GM19463 (cell line): ENCODE data around the gene PRR18.
"Not testable (repeated sequence)": the region's sequence is repeated elsewhere in the genome, so short reads cannot be mapped to it uniquely, and the experiment has no call there.

ENCODE experiments used
- ATAC-seq: cut with Tn5 transposase; IDR thresholded peaks from one replicate; pipeline ENCODE4 v1.9.1; 2021; ENCODE audit warnings: mild to moderate bottlenecking, moderate library complexity; ENCODE audit not compliant: unreplicated experiment

The PRR18 gene, protein sequence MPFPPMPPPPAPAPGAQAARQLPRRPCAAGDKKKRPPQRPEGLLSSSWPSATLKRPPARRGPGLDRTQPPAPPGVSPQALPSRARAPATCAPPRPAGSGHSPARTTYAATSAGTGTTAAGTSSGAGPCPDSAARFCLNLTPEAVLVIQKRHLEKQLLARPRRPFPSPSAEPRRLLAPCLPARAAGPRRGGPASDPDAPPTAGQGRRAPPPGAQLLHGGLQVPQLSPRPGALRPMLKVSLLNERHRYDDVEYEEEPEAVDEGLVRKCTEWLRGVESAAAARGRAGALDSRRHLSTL

GRCh38 chr6:166308033-166308768, at the start of gene PRR18:
Gene PRR18 (minus strand): TSS chr6:166308392. CDS start chr6:166308142, 250 bp downstream.
- ATAC-seq: peak; percentile 47

GRCh38 chr6:166355552-166355951, 47.4 kb upstream of the PRR18 start:
- ATAC-seq: no peak

DNA sequence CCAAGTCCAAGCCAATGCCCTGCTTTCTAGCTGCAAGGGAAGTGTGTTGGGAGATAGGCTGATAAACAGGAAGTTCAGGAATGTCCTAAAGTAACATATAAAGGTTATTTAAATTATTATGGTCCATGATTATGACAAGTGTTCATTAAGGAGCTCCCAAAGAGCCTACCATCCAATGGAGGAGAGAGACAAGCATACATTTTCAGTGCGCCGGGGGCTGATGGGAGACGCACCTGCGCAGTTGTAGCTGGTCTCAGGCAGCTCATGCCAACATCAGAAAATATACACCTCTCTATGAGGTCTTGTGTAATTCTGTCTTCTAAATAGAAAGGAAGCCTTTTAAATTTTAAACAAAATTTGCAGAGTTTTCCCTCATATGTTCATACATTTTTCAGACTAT, 46.8 kb upstream of the PRR18 start:
- ATAC-seq: no peak

DNA sequence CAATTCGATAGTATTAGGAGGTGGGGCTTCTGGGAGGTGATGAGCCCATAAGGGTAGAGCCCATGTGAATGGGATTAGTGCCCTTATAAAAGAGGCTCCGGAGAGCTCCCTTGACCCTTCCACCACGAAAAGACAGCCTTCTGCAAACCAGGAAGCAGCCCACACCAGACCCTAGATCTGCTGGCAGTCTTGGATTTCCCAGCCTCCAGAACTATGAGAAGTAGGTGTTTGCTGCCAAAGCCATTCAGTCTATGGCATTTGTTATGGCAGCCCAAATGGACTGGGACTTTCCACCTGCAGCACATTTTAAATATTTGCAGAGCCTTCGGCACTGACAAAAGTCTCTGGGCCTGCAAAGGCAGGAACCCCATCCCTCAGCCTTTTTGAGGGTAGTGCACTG, 46.0 kb upstream of the PRR18 start:
- no peak for ATAC-seq

- no peak for ATAC-seq
These were observed 45.3 kb upstream of the PRR18 start for GRCh38 chr6:166353507-166353906.

DNA sequence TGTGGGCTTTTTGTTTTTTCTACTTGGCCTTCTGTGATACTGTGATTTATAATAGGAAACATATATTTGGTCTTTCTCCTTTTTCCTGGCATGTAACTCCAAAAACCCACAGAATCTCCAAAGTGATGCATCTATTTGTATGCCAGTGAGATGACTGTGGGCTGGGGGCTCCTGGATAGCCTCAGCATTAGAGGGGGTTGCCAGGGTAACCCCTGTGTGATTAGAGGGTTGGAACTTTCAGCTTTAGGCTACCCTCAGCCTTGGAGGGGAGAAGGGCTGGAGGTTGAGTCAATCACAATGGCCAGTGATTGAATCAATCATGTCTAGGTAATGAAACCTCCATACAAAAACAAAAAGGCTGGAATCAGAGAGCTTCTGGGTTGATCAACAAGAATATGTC, 44.7 kb upstream of the PRR18 start:
- ATAC-seq: no peak

DNA sequence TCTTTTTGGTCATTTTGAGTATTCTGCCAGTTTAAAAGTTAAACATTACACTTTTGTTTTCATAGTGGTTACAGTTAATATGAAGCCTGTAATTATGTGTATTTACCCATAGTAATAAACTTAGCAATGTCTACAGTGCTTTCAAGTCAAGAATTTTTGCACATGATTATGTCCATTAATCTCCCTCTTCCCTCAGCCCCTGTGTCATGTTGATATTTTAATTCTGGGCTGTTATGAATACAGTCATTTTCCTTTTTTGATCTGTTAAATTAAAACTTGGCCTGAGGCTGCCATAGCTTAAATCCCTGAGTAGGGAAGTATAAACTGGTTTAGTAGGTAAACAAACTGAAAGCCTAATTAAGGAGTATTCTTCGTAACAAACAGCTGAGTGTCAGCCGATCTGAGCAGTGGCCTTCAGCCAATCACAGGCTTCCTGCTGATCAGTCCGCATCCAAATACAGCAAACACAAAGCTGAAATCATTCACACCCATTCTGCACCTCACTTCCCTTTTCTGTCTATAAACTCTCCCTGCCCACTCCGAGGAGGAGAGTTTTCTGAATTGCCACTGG, 43.6 kb upstream of the PRR18 start:
- ATAC-seq: peak; percentile 94

DNA sequence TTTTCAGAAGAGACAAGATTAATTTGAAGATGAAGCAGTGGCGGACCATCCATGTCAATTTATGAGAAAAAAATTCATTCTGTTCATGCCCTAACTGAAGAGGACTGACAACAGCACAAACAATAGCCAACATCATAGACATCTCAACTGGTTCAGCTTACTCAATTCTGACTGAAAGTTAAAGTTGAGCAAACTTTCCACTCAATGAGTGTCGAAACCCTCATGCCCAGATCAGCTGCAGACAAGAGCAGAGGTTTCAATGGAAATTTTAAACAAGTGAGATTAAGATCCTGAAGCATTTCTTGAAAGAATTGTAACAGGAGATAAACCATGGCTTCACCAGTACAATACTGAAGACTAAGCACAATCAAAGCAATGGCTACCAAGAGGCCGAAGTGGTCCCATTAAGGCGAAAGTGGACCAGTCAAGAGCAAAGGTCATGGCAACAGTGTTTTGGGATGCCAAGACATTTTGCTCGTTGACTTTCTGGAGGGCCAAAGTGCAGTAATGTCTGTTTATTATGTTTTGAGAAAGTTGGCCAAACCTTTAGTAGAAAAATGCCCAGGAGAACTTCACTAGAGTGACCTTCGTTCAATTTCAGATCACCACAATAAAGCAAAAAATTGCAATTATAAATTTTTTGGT, 40.2 kb upstream of the PRR18 start:
- no peak for ATAC-seq

- no peak for ATAC-seq
These were observed 38.8 kb upstream of the PRR18 start for GRCh38 chr6:166346965-166347364.

DNA sequence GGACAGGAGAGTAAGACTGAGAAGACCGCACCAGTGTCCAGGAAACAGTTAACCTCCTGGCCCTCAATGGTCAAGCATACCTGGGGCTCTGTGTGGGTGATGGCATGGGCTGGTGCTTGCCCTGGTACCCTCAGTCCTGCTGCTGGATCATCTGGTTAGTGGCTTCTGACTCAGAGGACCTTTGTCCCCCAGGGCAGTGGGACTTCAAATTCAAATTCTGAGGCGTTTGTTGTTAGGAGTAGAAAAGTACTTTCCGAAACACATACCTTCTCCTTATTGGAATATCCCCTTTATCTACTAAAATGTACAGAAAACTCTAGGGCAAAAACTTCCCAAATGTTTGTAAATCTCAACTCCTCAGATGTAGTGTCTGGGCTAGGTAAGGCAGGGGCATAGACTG, 38.3 kb upstream of the PRR18 start:
- ATAC-seq: no peak

- not testable (repeated sequence) for ATAC-seq
These were observed 37.5 kb upstream of the PRR18 start for GRCh38 chr6:166345672-166346071.

DNA sequence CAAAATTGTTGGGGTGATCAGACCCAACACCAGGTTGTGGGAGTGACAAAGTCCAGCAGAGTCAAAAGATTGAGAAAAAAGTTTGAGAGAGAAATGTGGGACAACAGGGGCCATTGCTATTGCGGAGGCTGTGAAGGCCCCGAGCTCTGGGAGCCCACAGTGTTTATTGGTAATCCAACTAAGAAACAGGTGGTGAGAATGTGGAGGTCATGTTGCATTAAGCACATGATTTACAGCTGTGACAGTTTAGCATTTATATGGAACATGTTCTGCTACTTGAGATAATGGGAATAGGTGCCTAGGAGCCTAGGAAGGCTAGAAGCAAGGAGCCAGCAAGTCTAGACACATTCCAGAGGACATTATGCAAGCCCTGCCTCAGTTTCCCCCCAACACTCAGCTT, 36.7 kb upstream of the PRR18 start:
- not testable (repeated sequence) for ATAC-seq

DNA sequence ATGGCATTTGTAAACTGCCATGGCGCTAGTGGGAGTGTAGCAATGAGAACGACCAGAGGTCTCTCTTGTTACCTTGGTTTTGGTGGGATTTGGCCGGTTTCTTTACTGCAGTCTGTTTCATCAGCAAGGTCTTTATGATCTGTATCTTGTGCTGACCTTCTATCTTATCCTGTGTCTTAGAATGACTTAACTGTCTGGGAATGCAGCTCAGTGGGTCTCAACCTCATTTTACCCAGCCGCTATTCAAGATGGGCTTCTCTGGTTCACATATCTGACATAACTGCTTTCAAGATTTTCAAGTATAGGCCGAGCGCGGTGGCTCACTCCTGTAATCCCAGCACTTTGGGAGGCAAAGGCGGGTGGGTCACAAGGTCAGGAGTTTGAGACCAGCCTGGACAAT, 36.0 kb upstream of the PRR18 start:
- ATAC-seq: no peak

DNA sequence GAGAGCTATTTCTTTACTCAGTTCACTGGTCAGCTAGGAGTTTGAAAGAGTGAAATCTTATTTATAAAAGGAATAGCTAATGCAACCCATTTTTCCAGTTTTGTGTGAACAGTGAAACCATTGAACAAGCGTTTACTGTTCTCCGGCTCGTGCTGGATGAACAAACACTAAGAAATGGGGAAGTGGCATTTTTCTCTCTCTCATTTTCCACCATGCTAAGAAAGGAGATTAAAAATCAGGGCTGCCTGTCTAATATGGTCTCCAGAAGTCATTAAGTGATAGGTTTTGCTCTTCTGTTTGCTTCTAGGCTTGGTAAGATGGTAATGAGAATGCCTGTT, 34.9 kb upstream of the PRR18 start:
- peak; percentile 15 for ATAC-seq

- ATAC-seq: peak; percentile 93
These were observed 34.4 kb upstream of the PRR18 start, which contains the start of gene SFT2D1 for GRCh38 chr6:166342349-166343149. Gene SFT2D1 (minus strand): TSS chr6:166342545. CDS start chr6:166342481, 64 bp downstream.

- ATAC-seq: no peak
These were observed 33.8 kb upstream of the PRR18 start for GRCh38 chr6:166341977-166342348.

DNA sequence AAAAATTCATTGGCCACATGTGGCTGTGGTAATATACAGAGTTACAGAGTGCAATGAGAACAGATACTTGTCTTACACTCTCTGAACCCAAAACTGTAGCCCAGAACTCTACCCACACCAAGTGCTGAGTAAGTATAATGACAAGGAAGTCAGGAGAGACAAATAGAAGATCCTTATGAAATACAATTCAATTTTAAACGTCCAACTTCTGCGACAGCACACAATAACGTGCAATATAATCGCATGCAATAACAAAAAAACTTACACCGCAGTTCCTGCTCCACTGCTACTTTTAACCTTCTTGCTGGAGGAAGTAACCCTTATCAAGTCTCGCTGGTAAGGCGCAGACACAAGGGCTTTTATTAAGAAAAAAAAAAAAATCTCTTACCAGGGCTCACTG, 33.3 kb upstream of the PRR18 start:
- ATAC-seq: no peak

GRCh38 chr6:166338854-166339253, 30.7 kb upstream of the PRR18 start:
- ATAC-seq: no peak

- ATAC-seq: no peak
These were observed 28.7 kb upstream of the PRR18 start for GRCh38 chr6:166336847-166337246.

DNA sequence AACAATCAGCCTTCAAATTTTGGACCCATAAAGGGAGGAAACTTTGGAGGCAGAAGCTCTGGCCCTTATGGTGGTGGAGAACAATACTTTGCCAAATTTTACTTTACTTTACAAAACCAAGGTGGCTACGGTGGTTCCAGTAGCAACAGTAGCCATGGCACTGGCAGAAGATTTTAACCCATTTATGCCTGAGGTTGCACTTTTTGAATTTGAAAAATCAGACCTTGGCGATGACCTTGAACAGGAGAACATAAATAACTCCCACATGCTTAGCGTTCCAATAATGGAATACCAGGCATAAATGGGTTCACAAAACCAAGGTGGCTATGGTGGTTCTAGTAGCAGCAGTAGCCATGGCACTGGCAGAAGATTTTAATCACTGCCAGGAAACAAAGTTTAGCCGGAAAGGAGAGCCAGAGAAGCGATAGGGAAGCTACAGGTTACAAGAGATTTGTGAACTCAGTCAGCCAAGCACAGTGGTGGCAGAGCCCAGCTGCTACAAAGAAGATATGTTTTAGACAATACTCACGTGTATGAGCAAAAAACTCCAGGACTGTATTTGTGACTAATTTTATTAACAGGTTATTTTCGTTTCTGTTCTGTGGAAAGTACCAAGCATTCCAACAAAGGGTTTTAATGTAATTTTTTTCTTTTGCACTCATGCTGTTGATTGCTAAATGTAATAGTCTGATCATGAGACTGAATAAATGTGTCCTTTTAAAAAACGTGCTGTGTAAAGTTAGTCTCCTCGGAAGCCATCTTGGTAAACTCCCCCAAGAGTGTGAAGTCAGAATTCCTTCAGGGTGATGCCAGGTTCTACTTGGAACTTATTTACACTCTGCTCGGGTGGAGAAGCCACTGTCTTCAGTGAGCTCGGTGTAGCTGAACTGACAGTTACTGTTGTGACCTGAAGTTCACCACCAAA, 27.4 kb upstream of the PRR18 start:
- ATAC-seq: peak; percentile 52
